Lower lobe of right lung (tissue), 2 donors: ENCODE data around the gene GALNS. TPM values are rescaled to one million over a fixed set of nuclear protein-coding genes. Genes with fewer than 3 reads are reported as not detected.

Source experiments
- ATAC-seq, 2 donors: fragments of 200-7000 bp; cut with Tn5 transposase; one replicate each; pipeline ENCODE4 v1.9.1; 2020 to 2022; ENCODE audit warnings: mild to moderate bottlenecking in 2 of 2, moderate library complexity in 2 of 2
- DNase-seq: peaks from one replicate; pipeline ENCODE4 v3.0.0-alpha.2; 2020
- H3K27ac ChIP-seq: fragments of 200-600 bp; one replicate; pipeline ENCODE4 v1.8.0; 2022
- H3K27me3 ChIP-seq: fragments of 200-600 bp; one replicate; pipeline ENCODE4 v1.8.0; 2022; ENCODE audit warnings: low read depth
- H3K36me3 ChIP-seq: fragments of 200-600 bp; one replicate; pipeline ENCODE4 v1.8.0; 2022; ENCODE audit warnings: mild to moderate bottlenecking
- H3K4me1 ChIP-seq: fragments of 200-600 bp; one replicate; pipeline ENCODE4 v1.8.0; 2022
- H3K4me3 ChIP-seq: fragments of 200-600 bp; one replicate; pipeline ENCODE4 v1.8.0; 2022; ENCODE audit warnings: mild to moderate bottlenecking
- H3K9me3 ChIP-seq: fragments of 200-600 bp; one replicate; pipeline ENCODE4 v1.8.0; 2022
- intact Hi-C: fragments of 100-400 bp; cut with DNase I; formaldehyde crosslinking; loops from one replicate; pipeline ENCODE4 v1.11.0; 2022
- total RNA-seq: library from RNA; stranded (reverse); fragmentation: NEBNext Ultra II Directional; extraction: Animal tissue kit (Norgen Biotek cat#: 25700); gene quantifications from one replicate; pipeline ENCODE4 v1.2.1, GENCODE V29; 2021
- TF ChIP-seq, protein P1 (sequence below): fragments of 200-600 bp; IDR thresholded peaks from one replicate; pipeline ENCODE4 v1.8.0; 2022; ENCODE audit warnings: antibody characterized with exemption, mild to moderate bottlenecking
- donor health status: DM: no; HTN: yes; CAD: no; lungs with severe emphysema.

The GALNS gene
- total RNA-seq, 1 donor from 2014 or later, result 48.5 TPM

DNA sequence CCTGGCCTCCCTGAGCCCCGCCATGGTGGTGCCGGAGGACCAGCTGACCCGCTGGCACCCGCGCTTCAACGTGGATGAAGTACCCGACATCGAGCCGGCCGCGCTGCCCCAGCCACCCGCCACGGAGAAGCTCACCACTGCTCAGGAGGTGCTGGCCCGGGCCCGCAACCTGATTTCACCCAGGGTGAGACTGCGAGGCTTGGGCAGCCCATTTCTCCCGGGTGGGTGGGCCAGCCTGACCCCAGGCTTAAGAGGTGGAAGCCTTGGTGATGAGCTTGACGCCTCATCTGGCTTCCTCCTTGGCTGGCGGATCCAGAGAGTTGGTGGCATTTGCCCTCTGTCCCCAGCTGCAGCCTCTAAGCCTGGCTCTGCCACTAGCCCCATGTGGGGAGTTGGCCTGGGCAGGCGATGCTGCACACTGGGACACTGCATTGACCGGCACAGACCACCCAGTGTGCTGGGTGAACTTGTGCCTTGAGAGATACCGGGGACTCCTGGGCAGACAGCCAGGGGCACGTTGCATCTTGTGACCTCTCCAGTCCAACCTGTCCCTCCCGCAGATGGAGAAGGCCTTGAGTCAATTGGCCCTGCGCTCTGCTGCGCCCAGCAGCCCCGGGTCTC, 50.1 kb downstream of the GALNS start:
- peaks cover 40% of the 10 kb centered on the region for H3K4me1 ChIP-seq
- H3K27me3 ChIP-seq, result no peaks in the 10 kb centered on the region
- TF ChIP-seq, protein P1, sequence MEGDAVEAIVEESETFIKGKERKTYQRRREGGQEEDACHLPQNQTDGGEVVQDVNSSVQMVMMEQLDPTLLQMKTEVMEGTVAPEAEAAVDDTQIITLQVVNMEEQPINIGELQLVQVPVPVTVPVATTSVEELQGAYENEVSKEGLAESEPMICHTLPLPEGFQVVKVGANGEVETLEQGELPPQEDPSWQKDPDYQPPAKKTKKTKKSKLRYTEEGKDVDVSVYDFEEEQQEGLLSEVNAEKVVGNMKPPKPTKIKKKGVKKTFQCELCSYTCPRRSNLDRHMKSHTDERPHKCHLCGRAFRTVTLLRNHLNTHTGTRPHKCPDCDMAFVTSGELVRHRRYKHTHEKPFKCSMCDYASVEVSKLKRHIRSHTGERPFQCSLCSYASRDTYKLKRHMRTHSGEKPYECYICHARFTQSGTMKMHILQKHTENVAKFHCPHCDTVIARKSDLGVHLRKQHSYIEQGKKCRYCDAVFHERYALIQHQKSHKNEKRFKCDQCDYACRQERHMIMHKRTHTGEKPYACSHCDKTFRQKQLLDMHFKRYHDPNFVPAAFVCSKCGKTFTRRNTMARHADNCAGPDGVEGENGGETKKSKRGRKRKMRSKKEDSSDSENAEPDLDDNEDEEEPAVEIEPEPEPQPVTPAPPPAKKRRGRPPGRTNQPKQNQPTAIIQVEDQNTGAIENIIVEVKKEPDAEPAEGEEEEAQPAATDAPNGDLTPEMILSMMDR, result no peak
- DNase-seq (no peak), ATAC-seq (no peak)
- no peak overlapping the region for H3K27ac ChIP-seq
- H3K36me3 ChIP-seq, result peaks cover 14% of the 10 kb centered on the region
- intact Hi-C loops, result no loop called here
- H3K9me3 ChIP-seq, result no peaks in the 10 kb centered on the region
- no peak overlapping the region for H3K4me3 ChIP-seq

DNA sequence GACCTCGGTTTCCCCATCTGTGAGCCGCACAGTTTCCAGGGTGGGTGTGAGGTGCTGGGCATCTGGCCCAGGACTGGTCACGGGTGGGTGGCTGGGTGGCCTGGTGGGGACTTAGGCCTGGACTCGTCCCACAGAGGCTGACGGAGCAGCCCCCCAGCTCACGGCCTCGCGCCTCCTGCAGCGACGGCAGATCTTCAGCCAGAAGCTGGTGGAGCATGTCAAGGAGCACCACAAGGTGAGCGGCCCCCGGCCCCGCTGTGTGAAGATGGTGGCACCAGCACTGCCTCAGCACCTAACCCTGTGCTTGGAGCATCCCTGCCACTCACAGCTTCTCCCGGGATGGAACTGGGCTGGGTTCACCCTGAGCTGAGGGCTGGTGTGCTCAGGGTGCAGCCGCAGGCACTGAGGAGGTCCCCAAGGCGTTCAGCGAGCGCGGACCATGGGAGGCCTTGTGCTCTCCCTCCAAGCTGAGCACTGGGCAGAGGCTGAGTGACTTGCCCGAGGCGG, 50.8 kb downstream of the GALNS start:
- H3K27me3 ChIP-seq, result no peaks in the 10 kb centered on the region
- no peak overlapping the region for H3K4me3 ChIP-seq
- ATAC-seq, result no peak
- TF ChIP-seq, protein P1, result no peak
- DNase-seq, result no peak
- intact Hi-C loops, result no loop called here
- peaks cover 38% of the 10 kb centered on the region for H3K4me1 ChIP-seq
- peaks cover 14% of the 10 kb centered on the region for H3K36me3 ChIP-seq
- no peak overlapping the region for H3K27ac ChIP-seq
- H3K9me3 ChIP-seq, result no peaks in the 10 kb centered on the region

DNA sequence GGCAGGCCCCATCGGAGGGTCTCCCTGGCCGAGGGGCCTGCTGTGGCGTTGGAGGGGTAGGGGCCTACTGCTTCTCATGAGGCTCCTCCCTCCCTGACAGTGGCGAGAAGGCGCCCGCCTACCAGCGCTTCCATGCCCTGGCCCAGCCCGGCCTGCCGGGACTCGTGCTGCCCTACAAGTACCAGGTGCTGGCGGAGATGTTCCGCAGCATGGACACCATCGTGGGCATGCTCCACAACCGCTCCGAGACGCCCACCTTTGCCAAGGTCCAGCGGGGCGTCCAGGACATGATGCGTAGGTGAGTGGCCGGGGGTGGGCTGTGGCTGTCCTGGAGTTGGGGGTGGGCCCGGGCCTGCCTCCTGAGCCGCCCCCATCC, 51.4 kb downstream of the GALNS start:
- TF ChIP-seq, protein P1, result no peak

DNA sequence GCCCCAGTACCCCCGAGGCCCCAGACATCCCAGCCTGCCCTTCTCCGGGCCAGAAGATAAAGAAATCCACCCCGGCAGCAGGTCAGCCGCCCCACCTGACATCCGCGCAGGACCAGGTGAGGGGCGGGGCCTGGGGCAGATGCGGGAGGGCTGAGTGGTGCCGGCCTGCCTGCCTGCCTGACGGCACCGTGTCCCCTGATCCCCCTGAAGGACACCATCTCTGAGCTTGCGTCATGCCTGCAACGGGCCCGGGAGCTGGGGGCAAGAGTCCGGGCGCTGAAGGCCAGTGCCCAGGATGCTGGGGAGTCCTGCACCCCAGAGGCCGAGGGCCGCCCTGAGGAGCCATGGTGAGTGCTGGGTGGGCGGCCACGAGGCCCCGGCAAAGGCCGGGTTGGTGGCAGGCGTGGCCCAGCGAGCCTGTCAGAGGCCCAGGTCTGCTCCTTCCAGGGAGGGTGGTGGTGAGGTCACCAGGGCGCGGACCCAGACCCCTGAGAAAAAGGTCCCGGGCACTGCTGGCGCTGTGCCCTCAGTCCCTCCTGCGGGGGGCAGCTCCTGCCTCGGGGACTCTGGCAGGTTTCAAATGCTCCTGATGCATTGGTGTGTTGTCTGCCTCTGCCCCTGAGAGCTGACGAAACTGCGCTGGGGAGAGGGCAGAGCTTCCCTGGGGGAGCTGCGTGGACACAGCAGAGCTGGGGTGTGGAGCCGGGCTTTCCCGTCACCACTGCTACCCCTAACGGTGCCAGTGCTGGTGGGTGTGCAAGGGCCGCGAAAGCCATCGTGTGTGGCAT, 52.0 kb downstream of the GALNS start:
- Histone ChIP-seq H3K27me3 (no peaks in the 10 kb centered on the region), H3K36me3 (peaks cover 12% of the 10 kb centered on the region), H3K27ac (no peak overlapping the region), H3K9me3 (no peaks in the 10 kb centered on the region), H3K4me1 (peaks cover 26% of the 10 kb centered on the region), H3K4me3 (no peak overlapping the region)
- ATAC-seq (no peak), DNase-seq (no peak)
- TF ChIP-seq, protein P1, result no peak
- intact Hi-C loops, result no loop called here

More for the DNA sequence above, 51.4 kb downstream of the GALNS start:
- H3K4me3 ChIP-seq, result no peak overlapping the region
- no peak overlapping the region for H3K27ac ChIP-seq
- DNase-seq (no peak), ATAC-seq (no peak)
- no peaks in the 10 kb centered on the region for H3K27me3 ChIP-seq
- no peaks in the 10 kb centered on the region for H3K9me3 ChIP-seq
- intact Hi-C loops, result no loop called here
- H3K36me3 ChIP-seq, result peaks cover 14% of the 10 kb centered on the region
- peaks cover 32% of the 10 kb centered on the region for H3K4me1 ChIP-seq

DNA sequence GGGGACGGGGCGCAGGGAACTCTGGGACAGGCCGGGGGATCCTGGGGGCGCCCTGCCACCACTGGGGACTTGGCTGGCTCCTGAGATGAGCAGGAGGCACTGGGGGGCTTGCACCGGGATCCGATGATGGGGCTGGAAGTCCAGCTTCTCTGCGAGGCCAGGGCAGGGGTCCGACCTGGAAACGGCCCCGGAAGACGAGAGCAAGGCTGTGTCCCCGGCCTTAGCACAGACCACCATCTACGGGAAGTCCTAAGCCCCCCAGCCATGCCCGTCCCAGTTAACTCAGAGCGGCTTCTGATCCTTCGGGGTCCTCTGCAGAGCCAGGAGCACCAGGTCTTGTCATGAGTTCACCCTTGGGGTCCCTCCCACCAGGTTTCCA, 52.6 kb downstream of the GALNS start:
- intact Hi-C loops, result no loop called here
- ATAC-seq, result no peak
- no peak for DNase-seq
- H3K4me3 ChIP-seq, result peak overlapping the region; percentile 74
- H3K36me3 ChIP-seq, result peaks cover 6% of the 10 kb centered on the region
- no peaks in the 10 kb centered on the region for H3K27me3 ChIP-seq
- H3K9me3 ChIP-seq, result no peaks in the 10 kb centered on the region
- no peak overlapping the region for H3K27ac ChIP-seq
- H3K4me1 ChIP-seq, result peaks cover 24% of the 10 kb centered on the region
- TF ChIP-seq, protein P1, result no peak
